Activated CD4-positive, alpha-beta T cell treated with anti-CD3 and anti-CD28 coated beads, Interleukin-2, amount 10 ng/mL, durations not matched to agents 24 days and 14 days (primary cell): ENCODE data around the gene C2. TPM values are rescaled to one million over a fixed set of nuclear protein-coding genes. Genes with fewer than 3 reads are reported as not detected.
A peak's percentile ranks its signal among the peaks of the same experiment; 100 is the strongest.
"Not testable (repeated sequence)": the region's sequence is repeated elsewhere in the genome, so short reads cannot be mapped to it uniquely, and the experiment has no call there.

Experiments
- DNase-seq: peaks from one replicate; pipeline ENCODE4 v3.0.0; 2022
- H3K27ac Mint-ChIP-seq: one replicate; pipeline ENCODE4 v1.8.0; 2022; ENCODE audit warnings: mild to moderate bottlenecking, mixed read lengths
- H3K27me3 Mint-ChIP-seq: one replicate; pipeline ENCODE4 v1.8.0; 2022; ENCODE audit warnings: mixed read lengths
- H3K36me3 Mint-ChIP-seq: one replicate; pipeline ENCODE4 v1.8.0; 2022; ENCODE audit warnings: low read depth, mild to moderate bottlenecking, mixed read lengths
- H3K4me1 Mint-ChIP-seq: one replicate; pipeline ENCODE4 v1.8.0; 2021; ENCODE audit warnings: mixed read lengths
- H3K4me3 Mint-ChIP-seq: one replicate; pipeline ENCODE4 v1.8.0; 2022; ENCODE audit warnings: mild to moderate bottlenecking, moderate library complexity, mixed read lengths
- H3K9me3 Mint-ChIP-seq: one replicate; pipeline ENCODE4 v1.8.0; 2021; ENCODE audit warnings: mixed read lengths
- intact Hi-C: fragments of 100-400 bp; cut with micrococcal nuclease; formaldehyde crosslinking; loops from one replicate; pipeline ENCODE4 v1.15.1; 2023
- total RNA-seq: library from RNA; stranded (reverse); gene quantifications from 2 replicates; pipeline ENCODE4 v1.2.3, GENCODE V29; 2022

The C2 gene
- total RNA-seq, 1 donor from 2014 or later, result 0.30 TPM

GRCh38 chr6:31966997-31967925 lies 39.7 kb downstream of the C2 start:
- peaks cover 65% of the 10 kb centered on the region for H3K36me3 Mint-ChIP-seq

GRCh38 chr6:31967926-31968320 lies 40.4 kb downstream of the C2 start:
- no peak for DNase-seq
- no peaks in the 10 kb centered on the region for H3K9me3 Mint-ChIP-seq
- H3K4me3 Mint-ChIP-seq, result no peak overlapping the region
- peaks cover 27% of the 10 kb centered on the region for H3K4me1 Mint-ChIP-seq
- peaks cover 58% of the 10 kb centered on the region for H3K36me3 Mint-ChIP-seq
- no peak overlapping the region for H3K27ac Mint-ChIP-seq
- intact Hi-C loops, result no loop called here
- peaks cover 2% of the 10 kb centered on the region for H3K27me3 Mint-ChIP-seq

More at GRCh38 chr6:31966997-31967925, 39.7 kb downstream of the C2 start:
- no peak for DNase-seq
- Mint-ChIP-seq H3K4me1 (peaks cover 21% of the 10 kb centered on the region), H3K27me3 (peaks cover 2% of the 10 kb centered on the region), H3K4me3 (no peak overlapping the region), H3K27ac (no peak overlapping the region), H3K9me3 (no peaks in the 10 kb centered on the region)
- intact Hi-C loops, result no loop called here

- Mint-ChIP-seq H3K27me3 (peaks cover 2% of the 10 kb centered on the region), H3K36me3 (peaks cover 57% of the 10 kb centered on the region), H3K9me3 (no peaks in the 10 kb centered on the region), H3K4me3 (no peak overlapping the region), H3K4me1 (peaks cover 31% of the 10 kb centered on the region), H3K27ac (no peak overlapping the region)
- DNase-seq, result no peak
- intact Hi-C loops, result no loop called here
Observed at GRCh38 chr6:31968326-31968725, 40.8 kb downstream of the C2 start.

GRCh38 chr6:31968791-31969711 lies 41.5 kb downstream of the C2 start:
- no peak overlapping the region for H3K4me3 Mint-ChIP-seq
- peaks cover 54% of the 10 kb centered on the region for H3K36me3 Mint-ChIP-seq
- H3K27ac Mint-ChIP-seq, result peak overlapping the region; percentile 59

GRCh38 chr6:31969712-31970603 lies 42.4 kb downstream of the C2 start:
- H3K27me3 Mint-ChIP-seq, result peaks cover 2% of the 10 kb centered on the region
- peaks cover 48% of the 10 kb centered on the region for H3K36me3 Mint-ChIP-seq
- H3K27ac Mint-ChIP-seq, result peak overlapping the region; percentile 83
- peak overlapping the region; percentile 99 for H3K4me3 Mint-ChIP-seq
- no peak for DNase-seq
- intact Hi-C loops, result loop anchor here (10.0 kb wide), 1 partner anchor 1415 kb away; the partner anchor contains the start of genes GNL1 and PRR3
- H3K4me1 Mint-ChIP-seq, result peaks cover 41% of the 10 kb centered on the region
- H3K9me3 Mint-ChIP-seq, result no peaks in the 10 kb centered on the region

More at GRCh38 chr6:31968791-31969711, 41.5 kb downstream of the C2 start:
- Mint-ChIP-seq H3K9me3 (no peaks in the 10 kb centered on the region), H3K27me3 (peaks cover 2% of the 10 kb centered on the region), H3K4me1 (peaks cover 38% of the 10 kb centered on the region)
- DNase-seq, result no peak
- intact Hi-C loops, result no loop called here

- Mint-ChIP-seq H3K27me3 (peaks cover 2% of the 10 kb centered on the region), H3K9me3 (no peaks in the 10 kb centered on the region), H3K4me1 (peaks cover 41% of the 10 kb centered on the region), H3K36me3 (peaks cover 40% of the 10 kb centered on the region), H3K27ac (peak overlapping the region; percentile 100), H3K4me3 (peak overlapping the region; percentile 99)
- peak; percentile 65 for DNase-seq
- intact Hi-C loops, result loop anchor here (10.0 kb wide), 1 partner anchor 1416 kb away; the partner anchor contains the start of genes GNL1 and PRR3
Observed at GRCh38 chr6:31970604-31971271, 43.2 kb downstream of the C2 start.

GRCh38 chr6:31971279-31971992 lies 43.9 kb downstream of the C2 start:
- H3K4me3 Mint-ChIP-seq, result peak overlapping the region; percentile 99
- peak overlapping the region; percentile 100 for H3K27ac Mint-ChIP-seq
- H3K9me3 Mint-ChIP-seq, result no peaks in the 10 kb centered on the region
- peaks cover 41% of the 10 kb centered on the region for H3K4me1 Mint-ChIP-seq
- intact Hi-C loops, result loop anchor here (10.0 kb wide), 1 partner anchor 1417 kb away; the partner anchor contains the start of genes GNL1 and PRR3
- peaks cover 2% of the 10 kb centered on the region for H3K27me3 Mint-ChIP-seq
- peaks cover 40% of the 10 kb centered on the region for H3K36me3 Mint-ChIP-seq
- DNase-seq, result peak; percentile 70

- peak; percentile 99 for DNase-seq
- H3K36me3 Mint-ChIP-seq, result peaks cover 36% of the 10 kb centered on the region
- H3K4me1 Mint-ChIP-seq, result peaks cover 41% of the 10 kb centered on the region
- H3K4me3 Mint-ChIP-seq, result peak within 1 kb of the TSS; percentile 99
- intact Hi-C loops, result loop anchor here (1.0 to 10.0 kb wide), 3 partner anchors 13 to 1417 kb away; partner anchors contain the start of genes AGPAT1, GNL1, PRR3 and SKIC2
- H3K9me3 Mint-ChIP-seq, result no peaks in the 10 kb centered on the region
- peaks cover 2% of the 10 kb centered on the region for H3K27me3 Mint-ChIP-seq
- H3K27ac Mint-ChIP-seq, result peak within 1 kb of the TSS; percentile 100
Observed at GRCh38 chr6:31971993-31972708, 44.6 kb downstream of the C2 start, which contains the start of gene DXO. TSS of gene DXO (minus strand) at chr6:31972138. CDS start at chr6:31971675, 463 bp downstream.

- H3K4me3 Mint-ChIP-seq, result peak overlapping the region; percentile 99
- H3K27me3 Mint-ChIP-seq, result peaks cover 2% of the 10 kb centered on the region
- peaks cover 41% of the 10 kb centered on the region for H3K4me1 Mint-ChIP-seq
- DNase-seq, result peak; percentile 66
- intact Hi-C loops, result loop anchor here (1.0 to 10.0 kb wide), 3 partner anchors 14 to 1418 kb away; partner anchors contain the start of genes AGPAT1, GNL1, PRR3 and SKIC2
- H3K27ac Mint-ChIP-seq, result peak overlapping the region; percentile 100
- no peaks in the 10 kb centered on the region for H3K9me3 Mint-ChIP-seq
- peaks cover 29% of the 10 kb centered on the region for H3K36me3 Mint-ChIP-seq
Observed at GRCh38 chr6:31972709-31973350, 45.3 kb downstream of the C2 start.

GRCh38 chr6:31976065-31976464 lies 48.5 kb downstream of the C2 start:
- peaks cover 15% of the 10 kb centered on the region for H3K36me3 Mint-ChIP-seq
- H3K27me3 Mint-ChIP-seq, H3K27ac Mint-ChIP-seq, H3K9me3 Mint-ChIP-seq, H3K4me3 Mint-ChIP-seq, DNase-seq: not testable (repeated sequence)
- intact Hi-C loops, result loop anchor here (10.0 kb wide), 1 partner anchor 1421 kb away; the partner anchor contains the start of genes GNL1 and PRR3
- peaks cover 31% of the 10 kb centered on the region for H3K4me1 Mint-ChIP-seq
